K562 (cell line): ENCODE measurements around the gene LGALS7.

Source experiments
- CBFA2T2 ChIP-seq: fragments of 450-650 bp; conservative IDR thresholded peaks from 2 replicates; pipeline ENCODE4 v1.6.1; 2017; ENCODE audit warnings: mild to moderate bottlenecking
- ESRRA ChIP-seq: fragments of 450-650 bp; IDR thresholded peaks from 2 replicates; pipeline ENCODE4 v1.6.1; 2014; ENCODE audit warnings: low read depth, mild to moderate bottlenecking, moderate library complexity, borderline replicate concordance
- EZH2 ChIP-seq: IDR thresholded peaks from 2 replicates; pipeline ENCODE4 v1.6.1; 2012; ENCODE audit warnings: low read depth, mild to moderate bottlenecking, inconsistent platforms, low read length, borderline replicate concordance
- POLR2A ChIP-seq: fragments of 450-650 bp; conservative IDR thresholded peaks from 2 replicates; pipeline ENCODE4 v1.6.1; 2016
- ZBTB7A ChIP-seq: IDR thresholded peaks from 2 replicates; pipeline ENCODE4 v1.6.1; 2011; ENCODE audit warnings: low read depth, mild to moderate bottlenecking, low read length, moderate library complexity, borderline replicate concordance; ENCODE audit not compliant: control insufficient read depth
- TF ChIP-seq, protein P1 (sequence below), 3 experiments: IDR thresholded peaks in 2 of 3; conservative IDR thresholded peaks in 1 of 3; 2 replicates each; pipeline ENCODE4 v1.5.1; 2011 to 2012; ENCODE audit warnings: low read length in 3 of 3, mild to moderate bottlenecking in 3 of 3, control low read depth in 2 of 3, improper control_type of control experiment in 1 of 3, inconsistent platforms in 1 of 3, low read depth in 1 of 3, mixed read lengths in 1 of 3, moderate library complexity in 1 of 3; ENCODE audit not compliant: insufficient read depth in 2 of 3

DNA sequence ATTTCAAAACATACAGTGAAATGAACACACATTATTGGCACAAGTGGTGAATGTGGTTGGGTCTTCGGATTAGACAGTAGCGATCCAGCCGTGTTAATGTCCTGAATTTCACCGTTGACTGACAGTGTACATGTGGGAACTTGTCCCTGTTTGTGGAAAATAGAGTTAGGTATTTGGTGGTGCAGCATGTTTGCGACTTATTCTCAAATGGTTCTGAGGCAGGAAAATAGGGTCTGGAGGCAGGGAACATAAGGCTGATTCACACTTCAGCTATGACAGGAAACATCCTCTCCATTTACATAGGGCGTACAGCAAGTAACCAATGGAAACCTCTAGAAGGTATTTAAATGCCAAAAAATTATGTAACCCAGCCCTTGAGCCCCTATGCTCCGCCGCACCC, 19.9 kb upstream of the LGALS7 start:
- TF ChIP-seq, protein P1, sequence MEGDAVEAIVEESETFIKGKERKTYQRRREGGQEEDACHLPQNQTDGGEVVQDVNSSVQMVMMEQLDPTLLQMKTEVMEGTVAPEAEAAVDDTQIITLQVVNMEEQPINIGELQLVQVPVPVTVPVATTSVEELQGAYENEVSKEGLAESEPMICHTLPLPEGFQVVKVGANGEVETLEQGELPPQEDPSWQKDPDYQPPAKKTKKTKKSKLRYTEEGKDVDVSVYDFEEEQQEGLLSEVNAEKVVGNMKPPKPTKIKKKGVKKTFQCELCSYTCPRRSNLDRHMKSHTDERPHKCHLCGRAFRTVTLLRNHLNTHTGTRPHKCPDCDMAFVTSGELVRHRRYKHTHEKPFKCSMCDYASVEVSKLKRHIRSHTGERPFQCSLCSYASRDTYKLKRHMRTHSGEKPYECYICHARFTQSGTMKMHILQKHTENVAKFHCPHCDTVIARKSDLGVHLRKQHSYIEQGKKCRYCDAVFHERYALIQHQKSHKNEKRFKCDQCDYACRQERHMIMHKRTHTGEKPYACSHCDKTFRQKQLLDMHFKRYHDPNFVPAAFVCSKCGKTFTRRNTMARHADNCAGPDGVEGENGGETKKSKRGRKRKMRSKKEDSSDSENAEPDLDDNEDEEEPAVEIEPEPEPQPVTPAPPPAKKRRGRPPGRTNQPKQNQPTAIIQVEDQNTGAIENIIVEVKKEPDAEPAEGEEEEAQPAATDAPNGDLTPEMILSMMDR (IDR thresholded peaks at IDR 0.05 in 2 of 3, conservative IDR thresholded peaks at IDR 0.05 in 1 of 3; ENCODE audit: insufficient read depth in 2 of 3, low read depth in 1 of 3, low read length in 3 of 3), result no peak
- no peak for TF ChIP-seq ZBTB7A
- TF ChIP-seq POLR2A, result no peak
- no peak for TF ChIP-seq ESRRA
- no peak for TF ChIP-seq CBFA2T2
- TF ChIP-seq EZH2, result no peak
